ENCODE data around the gene AGAP1. TPM values are rescaled to one million over a fixed set of nuclear protein-coding genes. Genes with fewer than 3 reads are reported as not detected.

Gene AGAP1
- total and polyA plus RNA-seq, 4 donors: 36.1 to 79.4 (median 52.6) TPM

DNA sequence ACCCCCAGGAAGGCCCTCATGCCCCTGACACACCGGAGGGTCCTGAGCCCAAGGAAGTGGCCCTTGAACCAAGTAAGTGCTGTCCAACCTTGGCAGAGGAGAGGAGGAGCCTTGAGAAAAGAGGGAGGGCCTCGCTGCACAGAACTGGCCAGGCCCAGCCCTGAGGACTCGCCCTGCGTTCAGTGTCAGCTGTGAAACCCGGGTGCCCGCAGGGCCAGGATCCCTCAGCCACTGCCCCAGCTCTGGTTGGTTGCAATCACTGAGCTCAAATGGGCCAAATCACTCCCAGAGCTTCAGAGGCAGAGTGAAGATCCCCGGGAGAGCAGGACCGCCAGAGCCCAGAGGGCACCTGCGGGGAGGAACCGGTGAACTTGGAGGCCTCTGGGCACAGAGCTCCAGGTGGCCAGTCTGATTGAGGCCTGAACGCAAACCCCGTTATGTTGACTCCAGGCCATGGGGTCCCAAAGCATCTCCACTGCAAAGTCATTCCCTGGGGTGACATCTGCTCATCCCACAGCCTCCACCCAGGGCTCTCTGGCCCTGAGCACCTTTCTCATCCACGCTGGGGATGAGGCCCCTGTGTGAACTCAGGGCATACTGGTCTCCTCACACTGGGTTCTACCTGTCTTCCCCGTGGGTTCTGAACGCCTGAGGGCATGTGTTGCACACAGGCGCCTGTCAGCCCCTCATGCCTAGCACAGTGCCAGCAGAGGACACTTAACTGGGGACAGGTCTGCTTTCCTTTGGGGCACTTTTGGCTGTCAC, 662.4 kb downstream of the AGAP1 start:
- H3K36me3 ChIP-seq (ENCODE audit: control insufficient read depth, insufficient read depth, low read length): peaks cover 5% of the 10 kb centered on the region
- WGBS (ENCODE audit: insufficient coverage): 90% methylated on average over 16 of the region's 16 CpGs
- H3K27me3 ChIP-seq (ENCODE audit: control insufficient read depth, insufficient read depth, low read length): peaks cover 36% of the 10 kb centered on the region
- no peaks in the 10 kb centered on the region for H3K9me3 ChIP-seq (ENCODE audit: control insufficient read depth, insufficient read depth, low read length)
- DNase-seq (ENCODE audit: low read depth in 4 of 6, low spot score in 6 of 6): no peak
- no peak overlapping the region for H3K27ac ChIP-seq (ENCODE audit: low read depth, low read length)
- no peak overlapping the region for H3K4me3 ChIP-seq (ENCODE audit: low read depth, low read length)
- peaks cover 11% of the 10 kb centered on the region for H3K4me1 ChIP-seq (ENCODE audit: control insufficient read depth, insufficient read depth, low read length)

- Histone ChIP-seq H3K4me1 (ENCODE audit: control insufficient read depth, insufficient read depth, low read length) (peaks cover 13% of the 10 kb centered on the region), H3K27ac (ENCODE audit: low read depth, low read length) (no peak overlapping the region), H3K36me3 (ENCODE audit: control insufficient read depth, insufficient read depth, low read length) (peaks cover 10% of the 10 kb centered on the region), H3K9me3 (ENCODE audit: control insufficient read depth, insufficient read depth, low read length) (no peaks in the 10 kb centered on the region), H3K4me3 (ENCODE audit: low read depth, low read length) (no peak overlapping the region), H3K27me3 (ENCODE audit: control insufficient read depth, insufficient read depth, low read length) (peaks cover 41% of the 10 kb centered on the region)
- DNase-seq (ENCODE audit: low read depth in 4 of 6, low spot score in 6 of 6): no peak
- WGBS (ENCODE audit: insufficient coverage): 79% methylated on average over 3 of the region's 7 CpGs
Measured at GRCh38 chr2:236156860-236157194, 663.0 kb downstream of the AGAP1 start.

GRCh38 chr2:236157366-236157765, 663.5 kb downstream of the AGAP1 start:
- no peaks in the 10 kb centered on the region for H3K9me3 ChIP-seq (ENCODE audit: control insufficient read depth, insufficient read depth, low read length)
- H3K36me3 ChIP-seq (ENCODE audit: control insufficient read depth, insufficient read depth, low read length): peaks cover 10% of the 10 kb centered on the region
- peaks cover 47% of the 10 kb centered on the region for H3K27me3 ChIP-seq (ENCODE audit: control insufficient read depth, insufficient read depth, low read length)
- no peak overlapping the region for H3K27ac ChIP-seq (ENCODE audit: low read depth, low read length)
- H3K4me1 ChIP-seq (ENCODE audit: control insufficient read depth, insufficient read depth, low read length): peaks cover 18% of the 10 kb centered on the region
- no peak for DNase-seq (ENCODE audit: low read depth in 4 of 6, low spot score in 6 of 6)
- 100% methylated on average over 3 of the region's 6 CpGs for WGBS (ENCODE audit: insufficient coverage)
- H3K4me3 ChIP-seq (ENCODE audit: low read depth, low read length): no peak overlapping the region

- H3K9me3 ChIP-seq (ENCODE audit: control insufficient read depth, insufficient read depth, low read length): no peaks in the 10 kb centered on the region
- DNase-seq (ENCODE audit: low read depth in 4 of 6, low spot score in 6 of 6): no peak
- peaks cover 23% of the 10 kb centered on the region for H3K4me1 ChIP-seq (ENCODE audit: control insufficient read depth, insufficient read depth, low read length)
- WGBS (ENCODE audit: insufficient coverage): 91% methylated on average over 8 of the region's 10 CpGs
- H3K4me3 ChIP-seq (ENCODE audit: low read depth, low read length): no peak overlapping the region
- H3K36me3 ChIP-seq (ENCODE audit: control insufficient read depth, insufficient read depth, low read length): peaks cover 12% of the 10 kb centered on the region
- no peak overlapping the region for H3K27ac ChIP-seq (ENCODE audit: low read depth, low read length)
- H3K27me3 ChIP-seq (ENCODE audit: control insufficient read depth, insufficient read depth, low read length): peaks cover 53% of the 10 kb centered on the region
Measured at GRCh38 chr2:236157815-236158498, 664.1 kb downstream of the AGAP1 start.

GRCh38 chr2:236158969-236159777, 665.3 kb downstream of the AGAP1 start:
- Histone ChIP-seq H3K4me3 (ENCODE audit: low read depth, low read length) (no peak overlapping the region), H3K9me3 (ENCODE audit: control insufficient read depth, insufficient read depth, low read length) (no peaks in the 10 kb centered on the region), H3K4me1 (ENCODE audit: control insufficient read depth, insufficient read depth, low read length) (peaks cover 34% of the 10 kb centered on the region), H3K27me3 (ENCODE audit: control insufficient read depth, insufficient read depth, low read length) (peaks cover 64% of the 10 kb centered on the region), H3K27ac (ENCODE audit: low read depth, low read length) (no peak overlapping the region), H3K36me3 (ENCODE audit: control insufficient read depth, insufficient read depth, low read length) (peaks cover 16% of the 10 kb centered on the region)
- WGBS (ENCODE audit: insufficient coverage): 42% methylated on average over 33 of the region's 45 CpGs
- DNase-seq (ENCODE audit: low read depth in 4 of 6, low spot score in 6 of 6): no peak

- H3K9me3 ChIP-seq (ENCODE audit: control insufficient read depth, insufficient read depth, low read length): no peaks in the 10 kb centered on the region
- H3K36me3 ChIP-seq (ENCODE audit: control insufficient read depth, insufficient read depth, low read length): peaks cover 16% of the 10 kb centered on the region
- H3K27me3 ChIP-seq (ENCODE audit: control insufficient read depth, insufficient read depth, low read length): peaks cover 70% of the 10 kb centered on the region
- no peak for DNase-seq (ENCODE audit: low read depth in 4 of 6, low spot score in 6 of 6)
- H3K4me3 ChIP-seq (ENCODE audit: low read depth, low read length): no peak overlapping the region
- 36% methylated on average over 33 of the region's 33 CpGs for WGBS (ENCODE audit: insufficient coverage)
- peaks cover 40% of the 10 kb centered on the region for H3K4me1 ChIP-seq (ENCODE audit: control insufficient read depth, insufficient read depth, low read length)
- H3K27ac ChIP-seq (ENCODE audit: low read depth, low read length): no peak overlapping the region
Measured at GRCh38 chr2:236159778-236160170, 665.9 kb downstream of the AGAP1 start.

- Histone ChIP-seq H3K27ac (ENCODE audit: low read depth, low read length) (no peak overlapping the region), H3K4me1 (ENCODE audit: control insufficient read depth, insufficient read depth, low read length) (peaks cover 43% of the 10 kb centered on the region), H3K36me3 (ENCODE audit: control insufficient read depth, insufficient read depth, low read length) (peaks cover 16% of the 10 kb centered on the region), H3K27me3 (ENCODE audit: control insufficient read depth, insufficient read depth, low read length) (peaks cover 77% of the 10 kb centered on the region), H3K9me3 (ENCODE audit: control insufficient read depth, insufficient read depth, low read length) (no peaks in the 10 kb centered on the region), H3K4me3 (ENCODE audit: low read depth, low read length) (no peak overlapping the region)
- peak in 1 of 6 donors; percentile 1 for DNase-seq (ENCODE audit: low read depth in 4 of 6, low spot score in 6 of 6)
- 56% methylated on average over 20 of the region's 22 CpGs for WGBS (ENCODE audit: insufficient coverage)
Measured at GRCh38 chr2:236160366-236161081, 666.7 kb downstream of the AGAP1 start.

DNA sequence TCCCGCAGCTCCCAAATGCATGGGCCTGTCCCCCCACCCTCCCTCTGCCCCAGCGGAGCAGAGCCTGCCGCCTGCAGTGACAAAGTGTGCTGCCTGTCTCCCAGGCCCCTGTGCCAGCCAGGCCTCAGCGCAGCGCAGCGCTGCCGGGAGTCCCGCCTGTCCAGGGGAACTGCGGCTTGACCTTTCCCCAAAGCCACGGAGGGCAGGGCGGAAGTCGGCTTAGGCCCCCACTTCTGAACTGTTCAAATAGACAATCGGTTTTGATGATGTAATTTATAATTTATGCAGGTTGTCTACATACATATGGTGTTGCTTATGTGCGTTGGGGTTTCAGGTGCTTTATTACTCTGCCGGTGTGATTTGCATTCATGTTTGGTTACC, 667.2 kb downstream of the AGAP1 start:
- Histone ChIP-seq H3K4me3 (ENCODE audit: low read depth, low read length) (no peak overlapping the region), H3K36me3 (ENCODE audit: control insufficient read depth, insufficient read depth, low read length) (peaks cover 20% of the 10 kb centered on the region), H3K9me3 (ENCODE audit: control insufficient read depth, insufficient read depth, low read length) (no peaks in the 10 kb centered on the region), H3K27me3 (ENCODE audit: control insufficient read depth, insufficient read depth, low read length) (peaks cover 81% of the 10 kb centered on the region), H3K4me1 (ENCODE audit: control insufficient read depth, insufficient read depth, low read length) (peaks cover 49% of the 10 kb centered on the region), H3K27ac (ENCODE audit: low read depth, low read length) (no peak overlapping the region)
- 62% methylated on average over 10 of the region's 15 CpGs for WGBS (ENCODE audit: insufficient coverage)
- no peak for DNase-seq (ENCODE audit: low read depth in 4 of 6, low spot score in 6 of 6)

GRCh38 chr2:236161531-236161930, 667.7 kb downstream of the AGAP1 start:
- Histone ChIP-seq H3K9me3 (ENCODE audit: control insufficient read depth, insufficient read depth, low read length) (no peaks in the 10 kb centered on the region), H3K36me3 (ENCODE audit: control insufficient read depth, insufficient read depth, low read length) (peaks cover 22% of the 10 kb centered on the region), H3K4me1 (ENCODE audit: control insufficient read depth, insufficient read depth, low read length) (peaks cover 53% of the 10 kb centered on the region), H3K4me3 (ENCODE audit: low read depth, low read length) (no peak overlapping the region), H3K27me3 (ENCODE audit: control insufficient read depth, insufficient read depth, low read length) (peaks cover 85% of the 10 kb centered on the region), H3K27ac (ENCODE audit: low read depth, low read length) (no peak overlapping the region)
- 86% methylated on average over 12 of the region's 12 CpGs for WGBS (ENCODE audit: insufficient coverage)
- no peak for DNase-seq (ENCODE audit: low read depth in 4 of 6, low spot score in 6 of 6)

Data from spinal cord (tissue), 10 donors.